ENCODE measurements around the gene HSFX3.
A peak's percentile ranks its signal among the peaks of the same experiment; 100 is the strongest.
"Not testable (repeated sequence)": the region's sequence is repeated elsewhere in the genome, so short reads cannot be mapped to it uniquely, and the experiment has no call there.

HSFX3 gene

GRCh38 chrX:149516604-149517003 is 33.1 kb downstream of the HSFX3 start:
- no peak for DNase-seq

GRCh38 chrX:149515954-149516602 is 33.6 kb downstream of the HSFX3 start:
- DNase-seq, result no peak

DNA sequence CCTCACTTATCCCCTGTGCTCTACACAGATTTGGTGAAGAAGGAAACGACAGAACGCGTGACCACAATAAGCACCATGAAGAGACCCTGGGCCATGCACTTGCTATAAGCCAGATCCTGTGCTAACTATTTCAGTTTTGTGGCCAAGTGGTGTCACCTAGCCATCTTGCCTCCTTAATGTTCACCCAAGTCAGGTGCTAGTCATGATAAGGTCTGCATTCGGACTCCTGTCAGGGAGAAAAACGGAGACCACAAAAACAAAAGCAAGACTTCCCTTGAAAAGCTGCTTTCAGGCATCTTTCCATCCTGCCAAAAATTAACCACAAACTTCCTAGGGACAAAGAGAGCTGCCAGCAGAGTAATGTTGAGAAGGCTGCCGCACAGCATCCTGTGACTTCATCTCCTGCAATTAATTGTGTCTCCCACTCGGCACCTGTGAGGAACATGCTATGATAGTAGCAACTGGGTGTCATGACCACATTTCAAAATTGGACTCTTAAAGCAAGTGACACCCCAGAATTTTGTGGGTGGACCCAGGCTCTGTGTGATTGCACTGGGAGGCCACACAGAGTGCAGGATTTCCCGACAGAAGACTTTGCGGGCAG is 35.8 kb downstream of the HSFX3 start:
- no peak for DNase-seq

GRCh38 chrX:149512225-149512885 is 37.4 kb downstream of the HSFX3 start:
- DNase-seq, result peak in 1 of 2 donors; percentile 64

GRCh38 chrX:149511081-149511480 is 38.6 kb downstream of the HSFX3 start:
- DNase-seq, result no peak

- DNase-seq, result peak in 1 of 2 donors; percentile 15
Observed at GRCh38 chrX:149510386-149510785, 39.3 kb downstream of the HSFX3 start.

DNA sequence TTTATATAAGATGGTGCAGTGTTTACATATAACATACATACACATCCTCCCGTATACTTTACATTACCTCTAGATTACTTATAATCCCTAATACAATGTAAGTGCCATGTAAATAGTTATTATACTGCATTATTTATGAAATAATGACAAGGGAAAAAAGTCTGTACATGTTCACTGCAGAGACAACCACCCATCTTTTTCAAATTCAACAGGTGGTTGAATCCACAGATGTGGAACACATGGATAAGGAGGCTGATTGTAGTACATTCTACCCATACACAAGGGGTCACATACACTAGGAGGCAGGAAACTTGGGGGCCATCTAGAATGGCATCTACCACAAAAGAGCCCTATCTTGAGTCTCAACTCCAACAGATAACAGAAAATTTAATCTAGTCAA is 41.3 kb downstream of the HSFX3 start:
- DNase-seq, result no peak

- DNase-seq, result no peak
Observed at GRCh38 chrX:149506349-149506748, 43.4 kb downstream of the HSFX3 start.

- no peak for DNase-seq
Observed at GRCh38 chrX:149505671-149506070, 44.1 kb downstream of the HSFX3 start.

GRCh38 chrX:149504915-149505651 is 44.6 kb downstream of the HSFX3 start, which contains the start of gene IDS:
Gene IDS, minus strand, starts transcription at chrX:149505306. Its CDS starts 169 bp downstream, at chrX:149505137.
- peak; percentile 82 to 84 for DNase-seq

DNA sequence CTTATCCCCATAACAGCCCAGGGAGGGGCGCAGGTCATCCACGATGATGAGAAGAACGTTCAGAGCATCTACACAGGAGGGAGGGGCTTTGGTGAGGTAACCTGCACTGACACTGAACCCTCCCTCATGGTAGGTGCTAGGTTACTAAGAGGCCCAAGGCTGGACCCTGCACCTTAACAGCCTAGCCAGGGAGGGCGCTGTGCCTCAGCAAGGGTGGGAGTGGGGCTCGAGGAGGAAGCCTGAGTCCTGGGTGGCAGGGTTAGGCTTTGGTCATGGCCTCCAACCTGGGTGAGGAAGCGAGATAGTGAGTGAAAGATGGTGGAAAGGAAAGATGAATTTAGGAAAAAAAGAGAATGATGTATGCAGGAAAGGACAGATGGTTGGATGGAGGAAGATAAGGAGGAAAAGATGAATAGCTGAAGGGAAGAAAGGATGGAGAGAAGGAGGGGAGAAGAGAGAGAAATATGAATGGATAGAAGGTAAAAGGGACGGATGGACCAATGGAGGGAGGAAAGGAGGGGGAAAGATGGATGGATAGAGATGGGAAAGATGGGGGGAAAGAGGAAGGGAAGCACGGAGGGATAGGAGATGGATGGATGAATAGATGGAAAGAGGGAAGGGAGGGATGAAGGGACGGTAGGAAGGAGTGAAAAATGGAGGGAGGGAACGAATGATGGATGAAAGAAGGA is 45.4 kb downstream of the HSFX3 start:
- DNase-seq, result peak in 1 of 2 donors; percentile 32

DNA sequence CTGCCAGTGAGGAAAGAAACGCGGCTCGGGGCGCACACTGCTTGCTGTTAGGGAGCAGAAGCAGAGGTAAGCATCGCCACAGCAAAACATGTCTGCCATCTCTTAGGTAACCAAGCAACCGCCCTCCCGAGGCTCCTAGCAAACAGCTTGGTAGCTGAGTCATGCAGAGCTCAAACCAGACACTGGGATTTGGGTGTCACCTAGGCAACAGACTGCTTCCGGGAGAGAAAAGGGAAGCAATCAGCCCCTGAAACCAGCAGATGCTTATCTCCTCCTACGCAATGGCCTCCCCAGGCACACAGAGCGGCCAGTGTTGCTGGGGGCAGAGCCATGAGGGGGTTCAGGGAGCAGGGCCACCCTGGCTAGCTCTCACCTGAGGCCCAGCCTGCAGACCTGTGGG is 46.3 kb downstream of the HSFX3 start:
- DNase-seq, result peak; percentile 24 to 57

DNA sequence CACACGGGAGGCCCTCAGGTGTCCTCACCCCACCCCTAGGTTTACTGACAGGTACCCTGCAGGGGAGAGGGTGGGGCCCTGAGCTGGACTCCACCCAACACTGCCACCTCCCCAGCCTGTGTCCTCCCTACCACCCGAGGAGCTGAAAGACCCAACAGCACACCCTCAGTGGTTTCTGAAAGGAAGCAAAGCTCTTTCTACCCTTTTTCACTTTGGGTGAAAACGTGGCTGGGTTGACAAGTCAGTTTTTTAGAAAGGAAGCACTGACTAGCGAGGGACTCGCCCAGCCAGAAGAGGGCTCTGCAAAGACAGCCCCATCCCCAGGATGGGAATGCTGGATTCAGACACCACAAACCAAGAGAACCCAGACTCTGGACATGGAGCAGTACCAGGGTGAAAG is 46.8 kb downstream of the HSFX3 start:
- not testable (repeated sequence) for DNase-seq

GRCh38 chrX:149499766-149500165 is 50.0 kb downstream of the HSFX3 start:
- no peak for DNase-seq

- no peak for DNase-seq
Observed at GRCh38 chrX:149498767-149499166, 51.0 kb downstream of the HSFX3 start.

Data from inflammatory macrophage treated with lipopolysaccharide for 1 hour (primary cell).